Inflammatory macrophage treated with lipopolysaccharide for 4 hours (primary cell): ENCODE results near the gene CHST8.

Source experiments
- DNase-seq: peaks from one replicate; pipeline ENCODE4 v3.0.0-alpha.2; 2020

CHST8 gene

DNA sequence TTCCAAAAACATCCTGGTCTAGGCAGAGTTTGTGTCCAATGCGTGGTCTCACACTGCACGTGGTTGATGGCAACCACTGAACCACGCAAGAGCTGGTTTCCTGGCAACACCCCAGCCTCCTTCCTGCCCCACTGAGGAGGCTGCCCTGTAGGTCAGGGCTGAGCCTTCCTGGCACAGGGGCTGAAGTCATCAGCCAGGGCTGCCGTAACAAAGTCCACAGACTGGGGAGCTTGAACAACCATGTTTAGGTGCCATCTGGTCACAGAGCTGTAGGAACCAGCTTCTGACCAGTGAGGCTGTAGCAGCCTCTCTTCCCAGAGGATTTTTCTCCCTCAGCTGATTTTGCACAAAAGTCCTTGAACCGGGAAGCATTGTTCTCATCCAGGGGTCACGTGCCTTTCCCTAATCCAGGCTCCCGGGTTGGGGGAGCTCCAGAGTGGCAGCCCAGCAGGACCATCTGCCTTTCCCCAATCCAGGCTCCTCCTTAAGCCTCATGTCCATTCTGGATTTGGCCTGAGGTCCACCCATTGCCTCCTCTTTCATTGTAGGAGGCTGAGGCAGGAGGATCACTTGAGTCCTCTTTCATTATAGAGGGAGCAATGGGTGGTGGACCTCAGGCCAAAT lies 53.9 kb downstream of the CHST8 start:
- DNase-seq = no peak

DNA sequence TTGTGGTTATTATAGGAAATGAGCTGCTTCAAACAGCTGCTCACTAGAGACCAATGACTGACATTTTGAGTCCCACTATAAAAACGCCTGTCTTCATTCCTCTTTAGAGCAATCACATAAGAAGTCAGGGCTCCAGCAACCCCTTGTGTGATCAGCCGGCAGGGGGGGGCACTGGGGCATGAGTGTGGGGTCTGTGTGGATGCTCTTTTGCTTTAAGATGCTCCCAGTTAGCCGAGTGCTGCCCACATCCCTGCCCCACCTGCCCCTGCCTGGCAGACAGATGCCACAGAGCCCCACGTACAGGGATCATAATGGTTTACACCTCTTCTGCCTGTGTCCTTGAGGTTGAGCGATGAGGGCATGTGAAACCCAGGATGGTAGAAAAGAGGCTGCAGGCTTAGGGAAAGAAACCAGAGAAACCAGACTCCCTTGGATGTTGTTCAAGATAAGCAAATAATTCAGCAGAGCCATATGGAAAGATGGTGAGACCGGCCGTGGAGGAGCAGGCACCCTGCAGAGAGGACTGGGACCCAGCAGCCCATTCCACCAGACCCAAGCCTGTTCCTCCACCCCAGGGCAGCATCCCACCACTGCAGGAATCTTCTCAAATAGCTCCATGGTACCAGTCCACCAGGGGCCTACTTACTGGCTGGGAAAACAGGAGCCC lies 55.4 kb downstream of the CHST8 start:
- no peak for DNase-seq

DNA sequence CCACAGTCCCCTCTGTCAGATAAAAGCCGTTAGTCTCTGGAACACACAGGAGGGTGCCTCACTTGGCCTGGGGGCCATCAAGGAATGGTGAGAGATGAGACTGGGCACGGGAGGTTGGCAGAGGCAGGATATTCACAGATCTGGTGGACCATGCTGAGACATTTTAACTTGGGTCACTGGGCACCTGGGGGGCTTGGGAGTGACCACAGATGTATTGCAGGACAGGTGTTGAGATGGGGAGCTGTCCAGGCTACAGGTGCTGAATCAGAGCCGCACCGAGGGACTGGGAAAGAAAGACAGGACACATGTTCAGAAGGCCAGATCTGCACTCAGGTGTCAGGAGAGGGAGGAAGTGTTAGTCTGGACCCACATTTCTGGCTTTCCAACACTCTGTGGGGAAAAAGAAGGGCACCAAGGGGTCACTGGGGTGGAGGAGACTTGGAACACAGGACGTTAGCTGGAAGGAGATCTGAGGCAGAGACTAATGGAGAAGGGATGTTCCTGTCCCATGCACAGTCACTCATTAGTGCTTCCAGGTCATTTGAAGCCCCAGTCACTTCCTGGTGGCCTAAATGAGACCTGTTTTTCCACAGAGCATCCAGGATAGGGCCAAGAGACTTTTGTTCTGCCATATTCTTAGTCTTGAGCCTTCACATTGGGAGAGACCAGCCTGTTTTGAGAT lies 56.1 kb downstream of the CHST8 start:
- no peak for DNase-seq

- no peak for DNase-seq
Measured at GRCh38 chr19:33678796-33679585, 57.2 kb downstream of the CHST8 start.

DNA sequence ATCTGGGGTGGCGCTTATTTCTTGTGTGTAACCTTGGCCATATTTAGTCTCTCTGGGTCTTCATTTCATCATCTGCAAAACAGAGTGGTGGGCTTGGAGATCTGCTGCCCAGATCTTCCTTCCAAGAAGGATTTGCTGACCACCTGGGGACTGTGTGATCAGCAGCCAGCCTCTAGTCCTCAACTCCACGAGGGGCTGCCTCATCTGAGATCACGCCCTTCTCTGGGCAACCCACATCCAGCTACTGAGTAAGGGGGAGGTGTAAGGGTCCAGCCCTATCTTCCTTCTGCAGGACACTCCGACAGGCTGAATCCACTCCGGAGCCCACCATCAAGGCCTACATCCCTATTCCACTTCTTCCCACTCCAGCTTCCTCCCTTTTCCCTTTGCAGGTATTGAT lies 57.9 kb downstream of the CHST8 start:
- DNase-seq = no peak

DNA sequence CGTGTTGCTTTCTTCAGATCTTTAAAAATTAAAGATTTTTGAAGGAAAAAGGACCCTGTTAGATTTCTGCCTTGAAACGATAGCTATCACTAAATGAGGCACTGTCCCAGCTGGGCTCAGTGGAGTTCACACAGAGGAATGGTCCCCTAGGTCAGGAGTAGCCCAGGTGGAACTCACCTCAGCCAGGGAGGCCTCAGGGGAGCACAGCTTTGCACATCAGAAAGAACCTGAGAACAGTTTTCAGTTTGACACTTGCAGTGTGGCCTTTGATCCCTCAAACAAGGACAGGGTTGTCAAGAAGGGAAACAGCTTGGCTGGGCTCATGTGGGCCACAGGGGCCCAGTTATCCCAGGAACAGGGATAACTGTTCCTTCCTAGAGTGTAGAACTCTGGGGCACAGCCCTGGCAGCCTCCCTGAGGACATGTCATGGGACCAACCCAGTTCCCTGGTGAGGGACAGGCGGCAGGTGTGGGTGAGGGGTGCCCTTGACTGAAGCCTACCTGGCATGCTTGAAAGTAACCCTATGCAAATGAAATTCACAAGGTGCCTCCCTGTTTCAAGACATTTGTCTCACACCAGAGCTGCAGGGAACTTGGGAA lies 59.4 kb downstream of the CHST8 start:
- DNase-seq = no peak

GRCh38 chr19:33683881-33684537 lies 62.3 kb downstream of the CHST8 start:
- no peak for DNase-seq

- no peak for DNase-seq
Measured at GRCh38 chr19:33684538-33685232, 62.9 kb downstream of the CHST8 start.

GRCh38 chr19:33685541-33685940 lies 63.8 kb downstream of the CHST8 start:
- DNase-seq = no peak

GRCh38 chr19:33686262-33686661 lies 64.5 kb downstream of the CHST8 start:
- no peak for DNase-seq

- DNase-seq = no peak
Measured at GRCh38 chr19:33686687-33687480, 65.1 kb downstream of the CHST8 start.

DNA sequence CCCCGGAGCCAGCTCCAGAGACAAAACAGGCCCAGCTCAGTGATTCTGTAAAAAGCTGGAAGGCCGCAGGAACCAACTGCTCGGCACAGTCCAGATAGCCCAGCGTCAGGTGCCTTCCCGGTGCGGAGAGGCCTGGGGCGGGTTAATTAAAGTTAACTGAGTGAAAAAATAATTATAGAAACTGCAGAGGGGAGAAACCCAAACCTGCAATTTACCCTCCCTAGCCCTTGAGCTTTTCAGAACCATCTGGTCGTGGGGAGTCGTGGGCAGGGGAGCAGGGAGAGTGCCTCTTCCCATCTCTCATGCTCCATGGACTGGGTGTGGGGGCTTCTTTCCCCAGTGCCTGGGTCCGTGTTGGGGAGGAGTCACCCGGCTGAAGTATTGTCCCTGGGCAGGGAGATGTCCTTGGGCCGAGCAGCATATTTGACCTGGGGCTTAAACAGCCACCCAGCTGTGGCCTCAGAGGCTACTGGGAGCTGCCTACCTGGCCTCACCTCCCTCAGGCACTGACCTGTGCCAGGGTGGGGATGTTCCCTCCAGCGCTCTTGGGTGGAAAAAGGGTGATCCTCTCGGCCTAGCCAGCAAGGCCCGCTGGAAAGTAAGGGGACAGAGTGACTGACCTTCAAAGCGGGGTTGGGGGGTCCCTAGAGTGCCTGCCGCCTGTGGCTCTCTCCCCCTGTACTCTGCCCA lies 65.9 kb downstream of the CHST8 start:
- DNase-seq = no peak

DNA sequence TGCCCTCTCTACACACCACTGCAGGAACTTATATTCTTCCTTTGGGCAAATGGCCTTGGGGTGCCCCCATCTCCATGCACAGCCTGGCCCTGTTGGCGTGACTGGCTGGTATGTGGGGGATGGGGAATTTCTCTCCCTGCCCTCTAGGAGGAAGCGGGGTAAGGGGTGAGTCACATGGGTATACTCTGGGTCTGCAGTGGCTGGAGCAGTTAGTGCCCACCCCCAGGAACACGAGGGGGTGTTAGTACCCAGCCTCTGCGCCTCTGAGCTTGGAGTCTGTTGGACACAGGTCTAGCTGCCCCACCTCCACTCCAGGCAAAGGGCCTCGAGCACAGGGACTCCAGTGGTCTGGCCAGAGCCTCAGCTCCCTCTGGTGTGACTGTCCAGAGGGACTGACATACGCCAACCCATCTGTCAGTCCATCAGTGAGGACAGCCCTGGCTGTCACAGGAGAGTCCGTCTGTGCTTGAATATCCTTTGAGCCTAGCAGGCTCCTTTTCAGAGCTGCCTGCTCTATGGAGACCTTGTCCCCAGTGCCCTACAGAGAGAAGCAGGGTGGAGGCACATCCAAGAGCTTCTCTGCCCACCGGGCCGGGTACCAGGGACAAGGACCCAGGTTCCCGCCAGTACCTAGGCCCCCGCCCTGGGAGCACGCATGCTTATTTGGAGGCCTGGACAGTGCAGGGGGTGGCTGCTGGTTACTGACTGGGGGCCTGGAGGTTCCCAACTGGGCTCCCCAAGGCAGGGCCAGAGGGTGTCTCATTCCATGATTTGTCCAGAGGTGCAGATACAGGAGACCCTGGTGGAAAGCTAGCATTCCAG lies 66.6 kb downstream of the CHST8 start:
- DNase-seq = no peak

DNA sequence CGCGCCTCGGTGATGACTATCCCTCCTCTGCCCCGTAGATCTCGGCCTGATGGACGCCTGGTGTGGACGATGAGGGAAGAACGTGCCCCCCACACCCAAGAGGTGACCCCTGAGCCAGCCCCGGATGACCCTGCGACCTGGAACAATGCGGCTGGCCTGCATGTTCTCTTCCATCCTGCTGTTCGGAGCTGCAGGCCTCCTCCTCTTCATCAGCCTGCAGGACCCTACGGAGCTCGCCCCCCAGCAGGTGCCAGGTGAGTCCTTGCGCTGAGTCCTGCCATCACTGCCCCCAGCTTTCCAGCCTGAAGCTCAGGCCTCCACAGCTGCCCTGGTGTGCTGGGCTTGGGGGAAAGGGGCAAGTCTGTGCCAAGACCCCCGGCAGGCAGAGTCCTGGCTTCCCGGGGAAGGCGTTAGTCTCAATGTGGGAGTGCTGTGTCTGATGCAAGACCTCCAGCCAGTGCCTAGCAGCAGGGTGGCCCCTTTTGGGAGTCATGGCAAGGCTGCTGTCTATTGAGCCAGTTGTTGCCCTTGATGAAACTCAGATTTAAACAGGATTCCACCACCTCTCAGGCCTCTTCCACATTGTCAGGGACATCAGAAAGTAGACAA lies 67.5 kb downstream of the CHST8 start:
- DNase-seq = no peak

DNA sequence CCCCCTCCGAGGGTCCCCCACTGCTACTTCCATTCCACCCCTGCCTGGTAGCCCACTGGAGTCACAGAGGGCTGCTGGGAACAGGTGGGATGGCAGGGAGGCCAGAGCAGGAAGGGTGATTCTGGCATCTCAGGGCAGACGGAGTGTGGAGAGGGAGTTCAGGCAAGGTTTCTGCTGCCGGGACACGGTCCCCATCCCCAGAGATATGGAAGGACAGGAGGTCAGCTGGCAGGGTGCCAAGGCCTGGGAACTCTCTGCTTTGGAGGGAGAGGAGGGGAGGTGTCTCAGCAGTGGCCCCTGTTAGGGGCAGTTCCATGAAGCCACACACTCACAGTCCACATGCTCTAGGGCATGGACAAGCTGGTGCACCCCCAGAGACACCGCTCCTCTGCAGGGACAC lies 68.1 kb downstream of the CHST8 start:
- no peak for DNase-seq

- DNase-seq = no peak
Measured at GRCh38 chr19:33690378-33691029, 68.8 kb downstream of the CHST8 start.

DNA sequence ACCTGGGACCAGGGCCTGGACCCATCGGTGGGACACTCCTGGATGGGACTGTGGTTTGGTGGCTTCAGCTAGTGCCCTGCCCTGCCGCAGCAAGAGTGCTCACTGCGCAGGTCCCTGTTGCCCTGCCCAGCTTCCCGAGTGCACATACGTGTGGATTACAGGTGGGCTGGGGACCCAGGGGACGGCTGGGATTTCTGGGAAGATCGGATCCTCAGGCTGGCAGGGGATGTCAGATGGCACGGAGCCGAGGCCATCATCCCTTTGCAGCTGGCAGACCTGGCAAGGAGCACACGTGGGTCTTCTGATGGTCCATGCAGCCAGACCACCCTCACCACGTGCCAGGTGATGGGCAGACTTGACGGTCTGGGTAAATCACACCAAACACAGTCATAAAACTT lies 69.3 kb downstream of the CHST8 start:
- DNase-seq = no peak

DNA sequence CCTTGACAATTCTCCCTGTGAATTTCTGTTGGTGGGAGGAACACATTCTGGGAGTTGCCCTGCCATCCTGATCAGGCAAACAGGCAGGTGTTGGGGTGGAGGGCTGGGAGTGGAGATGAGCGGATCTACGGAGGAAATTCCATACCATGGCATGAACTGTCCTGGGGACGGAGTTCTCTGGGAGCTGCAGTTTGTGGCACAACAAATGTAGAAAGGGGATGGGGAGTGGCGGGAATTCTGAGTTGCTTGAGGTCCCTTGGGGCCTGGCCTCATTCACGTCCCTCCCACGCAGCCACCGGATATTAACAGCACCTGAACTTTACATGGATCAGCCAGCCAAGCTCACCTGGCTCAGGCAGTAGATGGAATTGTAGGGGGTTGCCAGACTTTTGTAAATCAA lies 70.0 kb downstream of the CHST8 start:
- no peak for DNase-seq

DNA sequence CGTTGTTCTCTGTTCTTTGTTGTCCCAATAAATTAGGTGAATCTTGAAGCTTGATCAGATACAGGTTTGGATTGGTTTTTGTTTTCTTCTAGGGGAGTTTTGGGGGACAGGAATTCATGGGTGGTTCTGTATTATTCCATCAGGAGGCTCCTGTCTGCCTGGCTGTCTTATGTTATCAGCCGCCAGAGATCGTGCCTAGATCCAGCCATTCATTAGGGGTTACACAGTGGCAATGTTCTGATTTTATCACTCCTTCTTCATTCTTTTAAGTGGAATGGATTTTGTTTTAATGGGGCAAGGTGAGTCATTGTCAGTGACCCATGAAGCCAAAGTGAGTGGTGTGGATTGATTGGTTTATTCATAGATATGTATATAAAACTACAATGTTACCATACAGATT lies 71.9 kb downstream of the CHST8 start:
- no peak for DNase-seq
